ENCODE results near the gene PTPRN2.

DNA sequence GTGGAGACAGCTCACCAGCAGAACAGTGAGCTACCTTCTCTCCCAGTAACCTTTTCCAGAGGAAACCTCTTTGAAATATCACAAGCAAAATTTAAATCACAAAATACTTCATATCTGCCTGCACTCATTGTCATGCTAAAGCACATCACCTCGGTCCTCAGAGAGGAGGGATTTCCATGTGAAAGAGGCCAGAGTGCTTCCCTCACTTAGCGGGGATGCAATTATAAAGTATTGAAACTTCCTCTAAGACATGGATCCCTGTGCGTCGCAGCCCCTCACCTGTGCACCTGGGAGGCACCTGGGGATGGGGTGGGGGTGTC is 792.9 kb downstream of the PTPRN2 start:
- TF ChIP-seq POLR2A (IDR thresholded peaks at IDR 0.05; ENCODE audit: low read depth, low read length) (no peak), POLR2AphosphoS5 (IDR thresholded peaks at IDR 0.05; ENCODE audit: insufficient read depth, low read depth, low read length) (no peak), CTCF (IDR thresholded peaks at IDR 0.05; ENCODE audit: extremely low read depth in 1 of 2, insufficient read depth in 1 of 2, low read depth in 1 of 2, low read length in 2 of 2) (no peak), EZH2 (IDR thresholded peaks at IDR 0.05; ENCODE audit: borderline replicate concordance, low read depth, low read length, severe bottlenecking) (no peak), MAX (IDR thresholded peaks at IDR 0.05; ENCODE audit: insufficient read depth, insufficient read length) (no peak), FOS (IDR thresholded peaks at IDR 0.05; ENCODE audit: borderline replicate concordance, insufficient read depth, low read length) (no peak), JUN (IDR thresholded peaks at IDR 0.05; ENCODE audit: borderline replicate concordance, insufficient read depth, insufficient read length, low read depth) (no peak), MYC (IDR thresholded peaks at IDR 0.05; ENCODE audit: low read depth, low read length) (no peak), GATA2 (IDR thresholded peaks at IDR 0.05; ENCODE audit: insufficient read depth, insufficient read length, low read depth, low read length) (no peak)

Data from endothelial cell of umbilical vein (primary cell).